Endothelial cell of umbilical vein (primary cell): ENCODE measurements around the gene GRIFIN. TPM values are rescaled to one million over a fixed set of nuclear protein-coding genes. Genes with fewer than 3 reads are reported as not detected.

Source experiments
- BruUV-seq: library from RNA; stranded (reverse); fragments of 400-500 nt; replicated peaks from 2 replicates; lab custom pipeline; 2021; lab: Mats Ljungman, UMichigan
- CTCF ChIA-PET: fragments of 300-600, 350-600 bp; sonication (Branson Sonifier 250); formaldehyde crosslinking; loops from one replicate; lab custom pipeline; 2021; ENCODE audit warnings: antibody characterized with exemption, inconsistent platforms; lab: Charles Lee
- POLR2A ChIA-PET: fragments of 300-600, 350-600 bp; sonication (Branson Sonifier 250); formaldehyde crosslinking; loops from one replicate; lab custom pipeline; 2021; ENCODE audit warnings: antibody characterized with exemption, inconsistent platforms; lab: Charles Lee
- DNase-seq: peaks from one replicate; pipeline ENCODE4 v3.0.0-alpha.2; 2011; ENCODE audit warnings: low read depth, low spot score
- FAIRE-seq: peaks from 2 replicates; lab custom pipeline; 2011; peaks lifted over from hg19 to GRCh38; lab: Jason Lieb, UNC
- H2AFZ ChIP-seq: 2 replicates; pipeline ENCODE4 v1.6.0; 2012; ENCODE audit warnings: low read depth, low read length, control low read depth, inconsistent platforms
- H3K27ac ChIP-seq: 2 replicates; pipeline ENCODE4 v1.5.1; 2011; ENCODE audit warnings: low read depth, mild to moderate bottlenecking, control low read depth, low read length, moderate library complexity; ENCODE audit not compliant: insufficient read depth
- H3K27me3 ChIP-seq, 2 experiments: 2 replicates each; pipeline versions ENCODE4 v1.6.0 to v1.6.1; 2011; ENCODE audit warnings: low read length in 2 of 2, mixed read lengths in 1 of 2; ENCODE audit not compliant: control insufficient read depth in 2 of 2, insufficient read depth in 2 of 2
- H3K36me3 ChIP-seq, 2 experiments: 2 replicates in 1 of 2; 3 replicates in 1 of 2; pipeline ENCODE4 v1.5.1; 2011; ENCODE audit warnings: low read length in 2 of 2, mild to moderate bottlenecking in 1 of 2, moderate library complexity in 1 of 2; ENCODE audit not compliant: control insufficient read depth in 2 of 2, insufficient read depth in 2 of 2; ENCODE audit errors: extremely low read depth in 1 of 2
- H3K4me1 ChIP-seq: 3 replicates; pipeline ENCODE4 v1.5.1; 2011; ENCODE audit warnings: mild to moderate bottlenecking, low read length; ENCODE audit not compliant: control insufficient read depth, insufficient read depth; ENCODE audit errors: extremely low read depth
- H3K4me2 ChIP-seq: 2 replicates; pipeline ENCODE4 v1.6.1; 2011; ENCODE audit warnings: low read length, control low read depth, mixed read lengths; ENCODE audit not compliant: insufficient read depth
- H3K4me3 ChIP-seq, 3 experiments: fragments of 200-600 bp in 1 of 3; sonication (generic), shearing (Covaris generic) in 1 of 3; replicated peaks in 1 of 3; 2 replicates each; pipeline ENCODE4 v1.5.1; 2011 to 2016; ENCODE audit warnings: control low read depth in 3 of 3, low read length in 3 of 3, mild to moderate bottlenecking in 2 of 3, inconsistent platforms in 1 of 3, low read depth in 1 of 3, moderate library complexity in 1 of 3; ENCODE audit not compliant: insufficient read depth in 1 of 3
- H3K79me2 ChIP-seq: 2 replicates; pipeline ENCODE4 v1.6.0; 2012; ENCODE audit warnings: low read length, inconsistent platforms; ENCODE audit not compliant: control insufficient read depth, insufficient read depth
- H3K9ac ChIP-seq: replicated peaks from 2 replicates; pipeline ENCODE3; 2011; ENCODE audit warnings: low read length, control low read depth; ENCODE audit not compliant: insufficient read depth; ENCODE audit errors: extremely low read depth
- H3K9me1 ChIP-seq: replicated peaks from 3 replicates; pipeline ENCODE4 v1.6.0; 2011; ENCODE audit warnings: mild to moderate bottlenecking, low read length; ENCODE audit not compliant: control insufficient read depth, insufficient read depth; ENCODE audit errors: extremely low read depth
- H3K9me3 ChIP-seq: replicated peaks from 2 replicates; pipeline ENCODE4 v1.5.1; 2012; ENCODE audit warnings: low read length, inconsistent platforms; ENCODE audit not compliant: control insufficient read depth, insufficient read depth
- H4K20me1 ChIP-seq: replicated peaks from 2 replicates; pipeline ENCODE3; 2011; ENCODE audit warnings: mild to moderate bottlenecking, low read length; ENCODE audit not compliant: control insufficient read depth, insufficient read depth; ENCODE audit errors: extremely low read depth
- EZH2 ChIP-seq: IDR thresholded peaks from 2 replicates; pipeline ENCODE4 v1.6.1; 2012; ENCODE audit warnings: borderline replicate concordance, low read depth, mild to moderate bottlenecking, moderate library complexity, low read length, inconsistent platforms; ENCODE audit not compliant: severe bottlenecking
- FOS ChIP-seq: IDR thresholded peaks from 2 replicates; pipeline ENCODE4 v1.6.1; 2011; ENCODE audit warnings: mild to moderate bottlenecking, low read length, moderate library complexity, borderline replicate concordance; ENCODE audit not compliant: insufficient read depth
- GATA2 ChIP-seq: IDR thresholded peaks from 2 replicates; pipeline ENCODE4 v1.7.0; 2011; ENCODE audit warnings: low read depth, mild to moderate bottlenecking, moderate library complexity, mixed read lengths, low read length; ENCODE audit not compliant: insufficient read length, insufficient read depth
- JUN ChIP-seq: IDR thresholded peaks from 2 replicates; pipeline ENCODE4 v1.6.1; 2011; ENCODE audit warnings: borderline replicate concordance, low read depth; ENCODE audit not compliant: insufficient read length, insufficient read depth
- MAX ChIP-seq: IDR thresholded peaks from 2 replicates; pipeline ENCODE4 v1.6.1; 2011; ENCODE audit not compliant: insufficient read depth, insufficient read length
- MYC ChIP-seq: IDR thresholded peaks from one replicate; pipeline ENCODE4 v1.6.1; 2011; ENCODE audit warnings: mild to moderate bottlenecking, low read depth, low read length
- POLR2A ChIP-seq: IDR thresholded peaks from 2 replicates; pipeline ENCODE4 v1.6.1; 2012; ENCODE audit warnings: low read depth, mild to moderate bottlenecking, control low read depth, low read length
- POLR2AphosphoS5 ChIP-seq: IDR thresholded peaks from 2 replicates; pipeline ENCODE4 v1.6.1; 2012; ENCODE audit warnings: low read depth, mild to moderate bottlenecking, control low read depth, low read length, moderate library complexity; ENCODE audit not compliant: insufficient read depth
- dilution Hi-C: fragments of 300-500 bp; cut with MboI; formaldehyde crosslinking; loops from one replicate; pipeline ENCODE4 v1.15.0; 2019; ENCODE audit warnings: low sequenced_read_pairs; ENCODE audit not compliant: extremely low pct_ligation_motif_present
- intact Hi-C: fragments of 100-400 bp; cut with micrococcal nuclease; formaldehyde crosslinking; loops from one replicate; pipeline ENCODE4 v1.10.0; 2022
- polyA plus RNA-seq, 4 experiments: library from polyadenylated mRNA; depleted of rRNA in 3 of 4; stranded (reverse) in 3 of 4; unstranded in 1 of 4; fragments of >200 nt; gene quantifications; 2 replicates each; pipeline versions ENCODE4 v1.2.1 to v1.2.3, GENCODE V29; 2011 to 2012; ENCODE audit warnings: missing spikeins in 1 of 4
- total RNA-seq: library from RNA; stranded (reverse); gene quantifications from 2 replicates; pipeline ENCODE4 v1.2.3, GENCODE V29; 2021
- TF ChIP-seq, protein P1 (sequence below), 2 donors: IDR thresholded peaks; 1 replicate in 1 of 2; 2 replicates in 1 of 2; pipeline ENCODE4 v1.5.1; 2011; ENCODE audit warnings: low read length in 2 of 2, mild to moderate bottlenecking in 2 of 2, moderate library complexity in 2 of 2, control low read depth in 1 of 2, inconsistent platforms in 1 of 2, low read depth in 1 of 2; ENCODE audit not compliant: insufficient read depth in 1 of 2; ENCODE audit errors: extremely low read depth in 1 of 2

Gene GRIFIN
- total and polyA plus RNA-seq, 2 donors (not counting 3 experiments of a cell fraction or from before 2014, with no cell fraction given): not detected

GRCh38 chr7:2513702-2514101 lies 37.5 kb upstream of the GRIFIN start:
- no peak overlapping the region for H3K4me2 ChIP-seq
- intact Hi-C loops (no loop called here), dilution Hi-C loops (no loop called here)
- H3K27me3 ChIP-seq: no peaks in the 10 kb centered on the region
- no peaks in the 10 kb centered on the region for H3K79me2 ChIP-seq
- no peak overlapping the region for H3K9ac ChIP-seq
- no peaks in the 10 kb centered on the region for H3K9me3 ChIP-seq
- H3K9me1 ChIP-seq: no peaks in the 10 kb centered on the region
- FAIRE-seq (no peak), DNase-seq (no peak)
- no peaks in the 10 kb centered on the region for H3K36me3 ChIP-seq
- peaks cover 20% of the 10 kb centered on the region for H3K4me1 ChIP-seq
- CTCF ChIA-PET: no interaction called here
- POLR2A ChIA-PET: no interaction called here
- H2AFZ ChIP-seq: no peak overlapping the region
- H4K20me1 ChIP-seq: no peaks in the 10 kb centered on the region
- H3K27ac ChIP-seq: no peak overlapping the region
- TF ChIP-seq FOS (no peak), GATA2 (no peak), POLR2A (no peak), EZH2 (no peak), MAX (no peak), MYC (no peak), JUN (no peak), POLR2AphosphoS5 (no peak)
- TF ChIP-seq, protein P1, sequence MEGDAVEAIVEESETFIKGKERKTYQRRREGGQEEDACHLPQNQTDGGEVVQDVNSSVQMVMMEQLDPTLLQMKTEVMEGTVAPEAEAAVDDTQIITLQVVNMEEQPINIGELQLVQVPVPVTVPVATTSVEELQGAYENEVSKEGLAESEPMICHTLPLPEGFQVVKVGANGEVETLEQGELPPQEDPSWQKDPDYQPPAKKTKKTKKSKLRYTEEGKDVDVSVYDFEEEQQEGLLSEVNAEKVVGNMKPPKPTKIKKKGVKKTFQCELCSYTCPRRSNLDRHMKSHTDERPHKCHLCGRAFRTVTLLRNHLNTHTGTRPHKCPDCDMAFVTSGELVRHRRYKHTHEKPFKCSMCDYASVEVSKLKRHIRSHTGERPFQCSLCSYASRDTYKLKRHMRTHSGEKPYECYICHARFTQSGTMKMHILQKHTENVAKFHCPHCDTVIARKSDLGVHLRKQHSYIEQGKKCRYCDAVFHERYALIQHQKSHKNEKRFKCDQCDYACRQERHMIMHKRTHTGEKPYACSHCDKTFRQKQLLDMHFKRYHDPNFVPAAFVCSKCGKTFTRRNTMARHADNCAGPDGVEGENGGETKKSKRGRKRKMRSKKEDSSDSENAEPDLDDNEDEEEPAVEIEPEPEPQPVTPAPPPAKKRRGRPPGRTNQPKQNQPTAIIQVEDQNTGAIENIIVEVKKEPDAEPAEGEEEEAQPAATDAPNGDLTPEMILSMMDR (IDR thresholded peaks at IDR 0.05; ENCODE audit: extremely low read depth in 1 of 2, insufficient read depth in 1 of 2, low read depth in 1 of 2, low read length in 2 of 2): no peak
- no peak overlapping the region for H3K4me3 ChIP-seq
- no TSS peak for BruUV-seq
